K562 (cell line): Measurements from ENCODE around the gene TNIK.

Experiments used
- POLR2AphosphoS5 ChIP-seq: IDR thresholded peaks from 2 replicates; pipeline ENCODE4 v1.6.1; 2011; ENCODE audit warnings: mild to moderate bottlenecking, low read depth, low read length, moderate library complexity; ENCODE audit not compliant: control insufficient read depth, insufficient read depth
- SREBF1 ChIP-seq: fragments of 150-350 bp; IDR thresholded peaks from 2 replicates; pipeline ENCODE4 v1.6.1; 2014; ENCODE audit warnings: antibody characterized with exemption, low read depth, low read length, borderline replicate concordance

DNA sequence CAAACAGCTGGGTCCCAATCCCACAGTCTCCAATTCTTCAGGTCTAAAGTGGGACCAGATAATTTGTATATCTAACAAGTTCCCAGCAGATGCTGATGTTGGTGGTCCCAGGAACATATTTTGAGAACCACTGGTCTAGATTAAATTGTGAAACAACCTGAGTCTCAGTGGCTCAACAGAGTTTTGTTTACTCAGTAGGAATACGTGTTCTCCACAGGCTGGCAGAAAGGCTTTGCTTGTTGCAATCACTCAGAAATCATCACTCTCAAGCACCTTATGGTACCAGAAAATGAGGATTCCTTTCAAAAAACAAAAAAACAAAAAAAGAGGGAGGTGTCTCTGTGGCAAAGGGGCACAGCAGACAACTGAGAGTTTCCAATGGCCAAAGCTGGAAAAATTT is 118.0 kb downstream of the TNIK start:
- TF ChIP-seq SREBF1, result no peak
- no peak for TF ChIP-seq POLR2AphosphoS5
